ENCODE measurements around the gene ZNF761.
"Not testable (repeated sequence)": the region's sequence is repeated elsewhere in the genome, so short reads cannot be mapped to it uniquely, and the experiment has no call there.

GRCh38 chr19:53397918-53398317 lies 33.9 kb upstream of the ZNF761 start:
- TF ChIP-seq CTCF, EZH2phosphoT487, EZH2 (IDR thresholded peaks at IDR 0.05): not testable (repeated sequence)
